ENCODE data around the gene MYH14. TPM values are rescaled to one million over a fixed set of nuclear protein-coding genes. Genes with fewer than 3 reads are reported as not detected.

Gene MYH14
- total and polyA plus RNA-seq, 2 of the 8 experiments (the other 6 are each of a cell fraction or from before 2014, with no cell fraction given) = 17.3 to 28.6 TPM

- no peaks in the 10 kb centered on the region for H4K20me1 ChIP-seq (replicated peaks in 1 of 2; ENCODE audit: control insufficient read depth in 1 of 2, insufficient read depth in 2 of 2, low read length in 2 of 2)
- no peaks in the 10 kb centered on the region for H3K79me2 ChIP-seq (ENCODE audit: control insufficient read depth in 1 of 2, insufficient read depth in 2 of 2, low read length in 2 of 2)
- no peaks in the 10 kb centered on the region for H3K23me2 ChIP-seq (ENCODE audit: low read depth, low read length)
- no peaks in the 10 kb centered on the region for H3K79me1 ChIP-seq (ENCODE audit: low read depth, low read length)
- H3K4me2 ChIP-seq (ENCODE audit: insufficient read depth in 1 of 2, low read depth in 2 of 2, low read length in 2 of 2) = no peak overlapping the region
- H3K27me3 ChIP-seq (replicated peaks in 1 of 4; ENCODE audit: control insufficient read depth in 3 of 4, extremely low read depth in 1 of 4, insufficient read depth in 3 of 4, low read length in 3 of 4) = no peaks in the 10 kb centered on the region
- no peak overlapping the region for H3K4ac ChIP-seq (replicated peaks; ENCODE audit: insufficient read length, low read depth, low read length)
- TF ChIP-seq KDM5A (IDR thresholded peaks at IDR 0.05; ENCODE audit: low read length) (no peak), ASH2L (IDR thresholded peaks at IDR 0.05; ENCODE audit: low read length) (no peak), PHF8 (conservative IDR thresholded peaks at IDR 0.05; ENCODE audit: low read depth, low read length) (no peak), USF2 (IDR thresholded peaks at IDR 0.05; ENCODE audit: low read length) (no peak), RXRA (IDR thresholded peaks at IDR 0.05; ENCODE audit: insufficient read depth, low read depth, low read length) (no peak), CTBP2 (IDR thresholded peaks at IDR 0.05; ENCODE audit: borderline replicate concordance, insufficient read depth, insufficient read length, low read length) (no peak), GABPA (IDR thresholded peaks at IDR 0.05; ENCODE audit: borderline replicate concordance, insufficient read depth, low read length) (no peak), HDAC2 (IDR thresholded peaks at IDR 0.05; ENCODE audit: borderline replicate concordance in 1 of 2, low read depth in 2 of 2, low read length in 2 of 2) (no peak), CBX8 (IDR thresholded peaks at IDR 0.05; ENCODE audit: borderline replicate concordance, low read depth, low read length) (no peak), MAX (IDR thresholded peaks at IDR 0.05) (no peak)
- FAIRE-seq (no peak), DNase-seq (ENCODE audit: low read depth in 1 of 2, low spot score in 2 of 2) (no peak)
- H3K4me1 ChIP-seq (replicated peaks in 1 of 4; ENCODE audit: control insufficient read depth in 3 of 4, insufficient read depth in 4 of 4, low read length in 3 of 4) = no peaks in the 10 kb centered on the region
- H2BK12ac ChIP-seq (ENCODE audit: low read depth, low read length) = no peak overlapping the region
- no peak overlapping the region for H4K8ac ChIP-seq (ENCODE audit: extremely low read depth, insufficient read depth, low read length)
- H4K91ac ChIP-seq (replicated peaks; ENCODE audit: insufficient read length, low read length) = no peak overlapping the region
- H2AFZ ChIP-seq (ENCODE audit: low read length) = no peak overlapping the region
- H3K23ac ChIP-seq (ENCODE audit: insufficient read length) = no peak overlapping the region
- H3K27ac ChIP-seq (ENCODE audit: low read depth, low read length) = no peak overlapping the region
- peaks cover 0 to 9% (median 5%) of the 10 kb centered on the region in 4 experiments; a peak in 5 of 8 replicates for H3K36me3 ChIP-seq (ENCODE audit: control insufficient read depth in 2 of 4, insufficient read depth in 4 of 4, low read length in 3 of 4)
- no peak overlapping the region for H2BK5ac ChIP-seq (ENCODE audit: low read depth, low read length)
- no peak overlapping the region for H2AK5ac ChIP-seq (ENCODE audit: low read depth, low read length)
- H3K4me3 ChIP-seq (ENCODE audit: extremely low read depth in 1 of 4, insufficient read depth in 2 of 4, low read depth in 3 of 4, low read length in 4 of 4) = no peak overlapping the region
- H2BK15ac ChIP-seq (ENCODE audit: low read length) = no peak overlapping the region
- H4K5ac ChIP-seq (ENCODE audit: insufficient read length, low read depth, low read length) = no peak overlapping the region
- H2BK20ac ChIP-seq (ENCODE audit: low read length) = no peak overlapping the region
- H3K14ac ChIP-seq (ENCODE audit: insufficient read length) = no peak overlapping the region
- 81% methylated on average over 7 of the region's 7 CpGs; no CpG with 5 or more reads in 1 of the 2 experiments for WGBS, 2 experiments (ENCODE audit: extremely low coverage in 1 of 2, insufficient coverage in 1 of 2, insufficient read length in 1 of 2, insufficient replicate concordance in 2 of 2, low coverage in 1 of 2, low lambda C conversion rate in 2 of 2, missing lambda C conversion rate in 1 of 2)
- no peaks in the 10 kb centered on the region for H3K9me3 ChIP-seq (ENCODE audit: insufficient read depth in 2 of 2, low read depth in 1 of 2, low read length in 1 of 2)
- H3K9ac ChIP-seq (replicated peaks in 1 of 4; ENCODE audit: extremely low read depth in 1 of 4, low read depth in 3 of 4, low read length in 3 of 4) = no peak overlapping the region
- ChIA-PET POLR2A (ENCODE audit: partially characterized antibody) (no interaction called here), CTCF (ENCODE audit: partially characterized antibody) (interaction anchor here (1.2 to 3.1 kb wide), 4 partner anchors 8 to 81 kb away, joined by 3 to 16 read pairs (median 4); no protein-coding TSS in a partner anchor)
- H3K18ac ChIP-seq (ENCODE audit: extremely low read depth, low read length) = no peak overlapping the region
- no peak overlapping the region for H3K56ac ChIP-seq (replicated peaks; ENCODE audit: insufficient read length, low read depth, low read length)
- no peak overlapping the region for H2BK120ac ChIP-seq (replicated peaks; ENCODE audit: low read depth, low read length)
Observed at GRCh38 chr19:50273821-50274220, 70.4 kb downstream of the MYH14 start.
